LNCAP (cell line): ENCODE results near the gene PLCXD1.

Experiments used
- CTCF ChIP-seq: fragments of 450-650 bp; IDR thresholded peaks from 2 replicates; pipeline ENCODE4 v1.5.1; 2017; ENCODE audit warnings: mild to moderate bottlenecking

PLCXD1 gene

GRCh38 chrX:316351-317325, 35.5 kb downstream of the PLCXD1 start:
- no peak for TF ChIP-seq CTCF

GRCh38 chrX:317424-318067, 36.4 kb downstream of the PLCXD1 start:
- no peak for TF ChIP-seq CTCF

GRCh38 chrX:318068-318738, 37.0 kb downstream of the PLCXD1 start:
- TF ChIP-seq CTCF: no peak

GRCh38 chrX:318739-319578, 37.8 kb downstream of the PLCXD1 start, which contains the start of gene GTPBP6:
GTPBP6 (minus strand) TSS chrX:318796; CDS start chrX:318787, 9 bp downstream.
- TF ChIP-seq CTCF: peak; percentile 11; the same call in 1 of the 2 replicates

GRCh38 chrX:319579-320125, 38.5 kb downstream of the PLCXD1 start:
- no peak for TF ChIP-seq CTCF

- no peak for TF ChIP-seq CTCF
Observed at GRCh38 chrX:320126-320783, 39.1 kb downstream of the PLCXD1 start.
